Measurements from ENCODE around the gene PRAME.

DNA sequence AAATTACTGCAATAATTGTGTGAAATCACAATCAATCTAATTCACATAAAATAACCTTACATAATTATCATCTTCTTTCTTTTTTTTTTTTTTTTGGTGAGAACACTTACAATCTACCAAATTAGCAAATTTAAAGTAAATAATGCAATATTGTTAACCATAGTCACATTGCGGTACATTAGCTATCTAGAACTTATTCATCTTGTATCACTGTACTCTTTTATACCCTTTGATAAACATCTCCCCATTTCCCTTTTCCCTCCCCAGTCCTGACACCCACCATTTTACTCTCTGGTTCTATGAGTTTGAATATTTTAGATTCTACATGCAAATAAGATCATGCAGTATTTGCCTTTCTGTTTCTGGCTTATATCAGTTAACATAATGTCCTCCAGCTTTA is 24.0 kb upstream of the PRAME start:
- TF ChIP-seq TBP (CRISPR knock-in tag; IDR thresholded peaks at IDR 0.05) (no peak), NCOR1 (IDR thresholded peaks at IDR 0.05; ENCODE audit: borderline replicate concordance, low read length) (no peak), KDM5B (CRISPR knock-in tag; IDR thresholded peaks at IDR 0.05; ENCODE audit: borderline replicate concordance) (no peak)

Data from HepG2 (cell line).